Prostate gland (tissue), 2 donors: ENCODE results near the gene OR3A2. TPM values are rescaled to one million over a fixed set of nuclear protein-coding genes. Genes with fewer than 3 reads are reported as not detected.
"Not testable (repeated sequence)": the region's sequence is repeated elsewhere in the genome, so short reads cannot be mapped to it uniquely, and the experiment has no call there.

ENCODE experiments used
- DNase-seq: peaks from one replicate; pipeline ENCODE4 v3.0.0-alpha.2; 2019; ENCODE audit warnings: low spot score
- H3K27ac ChIP-seq, 2 donors: fragments of 200-600 bp; sonication (generic); 2 replicates each; pipeline ENCODE4 v1.5.1; 2017 to 2019
- H3K27me3 ChIP-seq: fragments of 200-600 bp; sonication (generic); replicated peaks from 2 replicates; pipeline ENCODE4 v1.5.1; 2019; ENCODE audit not compliant: insufficient read depth
- H3K36me3 ChIP-seq, 2 donors: fragments of 200-600 bp; sonication (generic); 1 replicate in 1 of 2; 2 replicates in 1 of 2; pipeline versions ENCODE4 v1.5.1 to v1.8.1; 2017 to 2019
- H3K4me1 ChIP-seq: fragments of 200-600 bp; sonication (generic); replicated peaks from 2 replicates; pipeline ENCODE4 v1.5.1; 2019
- H3K4me3 ChIP-seq, 2 donors: fragments of 200-600 bp; sonication (generic); 2 replicates each; pipeline ENCODE4 v1.5.1; 2017 to 2019
- H3K9me3 ChIP-seq: fragments of 200-600 bp; sonication (generic); 2 replicates; pipeline ENCODE4 v1.5.1; 2017
- POLR2A ChIP-seq: fragments of 450-650 bp; IDR thresholded peaks from one replicate; pipeline ENCODE4 v1.6.1; 2016; ENCODE audit warnings: antibody characterized with exemption, mild to moderate bottlenecking
- POLR2AphosphoS5 ChIP-seq: sonication (generic); formaldehyde crosslinking; IDR thresholded peaks from one replicate; pipeline ENCODE4 v1.6.1; 2017; ENCODE audit warnings: antibody characterized with exemption
- WGBS: methylation state at CpG from one replicate; pipeline ENCODE4 v1.1.5; 2018; 5-methylcytosine and 5-hydroxymethylcytosine counted together
- intact Hi-C: fragments of 100-400 bp; cut with DNase I; formaldehyde crosslinking; loops from one replicate; pipeline ENCODE4 v1.14.2; 2022
- total RNA-seq, 2 donors: library from RNA; depleted of rRNA; stranded (reverse); fragments of >200 nt; gene quantifications; one replicate each; pipeline ENCODE4 v1.1.0, GENCODE V29; 2016
- TF ChIP-seq, protein P1 (sequence below), 4 experiments: fragments of 200-600 bp in 2 of 4; fragments of 450-650 bp in 2 of 4; sonication (generic) in 2 of 4; IDR thresholded peaks; 1 replicate in 3 of 4; 2 replicates in 1 of 4; pipeline ENCODE4 v1.5.1; 2016 to 2019; ENCODE audit warnings: antibody characterized with exemption in 4 of 4, mild to moderate bottlenecking in 2 of 4, moderate library complexity in 2 of 4

The OR3A2 gene
- total RNA-seq, 2 donors from 2014 or later, result 7.9 TPM; not detected in 1

DNA sequence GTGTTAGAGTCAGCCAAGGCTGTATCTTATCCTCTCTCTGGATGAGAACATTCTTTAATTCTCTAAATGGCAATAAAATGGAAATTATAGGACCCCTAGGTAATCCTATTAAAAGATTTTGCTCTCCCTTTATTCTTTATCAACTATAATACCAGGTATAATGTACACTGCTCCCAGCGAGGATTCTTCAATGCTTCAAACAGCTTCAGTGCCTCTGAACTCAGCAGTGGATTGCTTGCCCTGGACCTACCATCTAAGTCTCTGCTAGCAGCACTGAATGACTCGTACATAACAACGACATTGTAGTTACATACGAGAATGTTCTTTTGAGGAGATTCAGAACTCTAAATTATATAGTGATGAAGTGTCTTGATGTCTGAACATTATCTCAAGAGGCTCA, 3.7 kb upstream of the OR3A2 start:
- DNase-seq, result no peak
- intact Hi-C loops, result no loop called here
- 73% methylated on average over 4 of the region's 4 CpGs for whole genome bisulfite sequencing

DNA sequence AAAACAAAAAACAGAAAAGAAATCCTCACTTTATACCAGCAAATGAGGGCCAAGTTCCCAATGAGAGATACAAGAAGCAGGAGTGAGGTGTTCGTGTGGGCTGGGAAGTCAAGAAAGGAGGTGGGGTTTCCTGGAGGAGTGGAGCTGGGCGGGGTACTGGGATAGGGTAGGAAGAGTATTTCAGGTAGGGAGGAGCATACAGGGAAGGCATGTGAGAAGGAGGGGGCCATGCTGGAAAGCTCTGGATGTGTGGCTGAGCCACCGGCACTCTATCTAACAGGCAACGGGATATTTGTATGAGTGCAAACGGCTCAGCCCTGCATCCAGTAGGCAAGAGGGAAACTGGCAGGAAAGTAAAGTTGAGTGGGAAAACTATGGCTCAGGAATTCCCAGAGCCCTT, 4.2 kb downstream of the OR3A2 start:
- intact Hi-C loops, result no loop called here
- TF ChIP-seq POLR2AphosphoS5 (no peak), POLR2A (no peak)
- TF ChIP-seq, protein P1, sequence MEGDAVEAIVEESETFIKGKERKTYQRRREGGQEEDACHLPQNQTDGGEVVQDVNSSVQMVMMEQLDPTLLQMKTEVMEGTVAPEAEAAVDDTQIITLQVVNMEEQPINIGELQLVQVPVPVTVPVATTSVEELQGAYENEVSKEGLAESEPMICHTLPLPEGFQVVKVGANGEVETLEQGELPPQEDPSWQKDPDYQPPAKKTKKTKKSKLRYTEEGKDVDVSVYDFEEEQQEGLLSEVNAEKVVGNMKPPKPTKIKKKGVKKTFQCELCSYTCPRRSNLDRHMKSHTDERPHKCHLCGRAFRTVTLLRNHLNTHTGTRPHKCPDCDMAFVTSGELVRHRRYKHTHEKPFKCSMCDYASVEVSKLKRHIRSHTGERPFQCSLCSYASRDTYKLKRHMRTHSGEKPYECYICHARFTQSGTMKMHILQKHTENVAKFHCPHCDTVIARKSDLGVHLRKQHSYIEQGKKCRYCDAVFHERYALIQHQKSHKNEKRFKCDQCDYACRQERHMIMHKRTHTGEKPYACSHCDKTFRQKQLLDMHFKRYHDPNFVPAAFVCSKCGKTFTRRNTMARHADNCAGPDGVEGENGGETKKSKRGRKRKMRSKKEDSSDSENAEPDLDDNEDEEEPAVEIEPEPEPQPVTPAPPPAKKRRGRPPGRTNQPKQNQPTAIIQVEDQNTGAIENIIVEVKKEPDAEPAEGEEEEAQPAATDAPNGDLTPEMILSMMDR (IDR thresholded peaks at IDR 0.05), result no peak
- Histone ChIP-seq H3K4me3 (no peak overlapping the region), H3K36me3 (no peaks in the 10 kb centered on the region), H3K27me3 (no peaks in the 10 kb centered on the region), H3K27ac (no peak overlapping the region), H3K4me1 (no peaks in the 10 kb centered on the region), H3K9me3 (no peaks in the 10 kb centered on the region)
- no peak for DNase-seq
- 75% methylated on average over 5 of the region's 5 CpGs for WGBS

More for the DNA sequence above, 3.7 kb upstream of the OR3A2 start:
- Histone ChIP-seq H3K36me3 (no peaks in the 10 kb centered on the region), H3K9me3 (no peaks in the 10 kb centered on the region), H3K4me3 (no peak overlapping the region), H3K4me1 (no peaks in the 10 kb centered on the region), H3K27me3 (no peaks in the 10 kb centered on the region), H3K27ac (no peak overlapping the region)
- TF ChIP-seq POLR2A, result no peak
- TF ChIP-seq, protein P1 (IDR thresholded peaks at IDR 0.05), result no peak
- TF ChIP-seq POLR2AphosphoS5, result no peak

DNA sequence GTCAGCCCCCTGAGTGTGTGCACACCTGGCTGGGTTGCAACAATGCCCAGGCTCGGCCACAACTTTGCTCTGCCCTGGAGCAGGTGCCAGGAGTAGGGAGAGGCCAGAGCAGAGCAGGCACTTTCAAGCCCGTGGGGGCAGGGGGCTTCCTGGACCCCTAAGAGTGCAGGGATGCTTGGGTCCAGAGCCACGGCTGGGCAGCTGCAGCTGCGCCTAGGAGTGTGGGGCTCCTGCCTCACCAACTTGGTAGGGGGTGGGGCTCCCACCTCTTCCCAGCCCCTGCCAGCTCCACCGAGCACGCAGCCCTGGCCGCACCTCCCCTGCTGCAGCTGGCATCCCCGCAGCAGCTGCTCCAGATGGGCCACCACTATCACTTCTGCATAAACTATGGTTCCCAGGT, 7.8 kb downstream of the OR3A2 start:
- 68% methylated on average over 8 of the region's 8 CpGs for WGBS
- no peaks in the 10 kb centered on the region for H3K27me3 ChIP-seq
- intact Hi-C loops, result no loop called here
- H3K27ac ChIP-seq, result no peak overlapping the region
- H3K36me3 ChIP-seq, result no peaks in the 10 kb centered on the region
- TF ChIP-seq, protein P1 (IDR thresholded peaks at IDR 0.05), result no peak
- TF ChIP-seq POLR2A, result no peak
- TF ChIP-seq POLR2AphosphoS5, result no peak
- H3K4me3 ChIP-seq, result no peak overlapping the region
- H3K4me1 ChIP-seq, result no peaks in the 10 kb centered on the region
- DNase-seq, result no peak
- no peaks in the 10 kb centered on the region for H3K9me3 ChIP-seq

DNA sequence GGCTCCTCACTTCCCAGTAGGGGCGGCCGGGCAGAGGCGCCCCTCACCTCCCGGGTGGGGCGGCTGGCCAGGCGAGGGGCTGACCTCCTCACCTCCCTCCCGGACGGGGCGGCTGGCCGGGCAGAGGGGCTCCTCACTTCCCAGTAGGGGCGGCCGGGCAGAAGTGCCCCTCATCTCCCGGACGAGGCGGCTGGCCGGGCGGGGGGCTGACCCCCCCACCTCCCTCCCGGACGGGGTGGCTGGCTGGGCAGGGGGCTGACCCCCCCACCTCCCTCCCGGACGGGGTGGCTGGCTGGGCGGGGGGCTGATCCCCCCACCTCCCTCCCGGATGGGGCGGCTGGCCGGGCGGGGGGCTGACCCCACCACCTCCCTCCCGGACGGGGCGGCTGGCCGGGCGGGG, 14.9 kb downstream of the OR3A2 start:
- WGBS, result 95% methylated on average over 17 of the region's 31 CpGs
- intact Hi-C loops, H3K4me3 ChIP-seq: not testable (repeated sequence)

DNA sequence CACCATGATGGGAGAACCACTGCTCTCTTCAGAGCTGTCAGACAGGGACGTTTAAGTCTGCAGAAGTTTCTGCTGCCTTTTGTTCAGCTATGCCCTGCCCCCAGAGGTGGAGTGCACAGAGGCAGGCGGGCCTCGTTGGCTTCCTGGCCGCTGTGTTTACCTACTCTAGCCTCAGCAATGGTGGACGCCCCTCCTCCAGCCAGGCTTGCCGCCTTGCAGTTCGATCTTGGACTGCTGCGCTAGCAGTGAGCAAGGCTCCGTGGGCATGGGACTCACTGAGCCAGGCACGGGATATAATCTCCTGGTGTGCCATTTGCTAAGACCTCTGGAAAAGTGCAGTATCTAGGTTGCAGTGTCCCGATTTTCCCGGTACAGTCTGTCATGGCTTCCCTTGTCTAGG, 43.3 kb downstream of the OR3A2 start:
- H3K27me3 ChIP-seq, H3K4me3 ChIP-seq, DNase-seq, intact Hi-C loops, H3K4me1 ChIP-seq, H3K27ac ChIP-seq, H3K9me3 ChIP-seq, H3K36me3 ChIP-seq: not testable (repeated sequence)
- 82% methylated on average over 12 of the region's 12 CpGs for WGBS

More for the DNA sequence above, 14.9 kb downstream of the OR3A2 start:
- H3K4me1 ChIP-seq, H3K9me3 ChIP-seq, DNase-seq, H3K27ac ChIP-seq, H3K27me3 ChIP-seq, H3K36me3 ChIP-seq: not testable (repeated sequence)

DNA sequence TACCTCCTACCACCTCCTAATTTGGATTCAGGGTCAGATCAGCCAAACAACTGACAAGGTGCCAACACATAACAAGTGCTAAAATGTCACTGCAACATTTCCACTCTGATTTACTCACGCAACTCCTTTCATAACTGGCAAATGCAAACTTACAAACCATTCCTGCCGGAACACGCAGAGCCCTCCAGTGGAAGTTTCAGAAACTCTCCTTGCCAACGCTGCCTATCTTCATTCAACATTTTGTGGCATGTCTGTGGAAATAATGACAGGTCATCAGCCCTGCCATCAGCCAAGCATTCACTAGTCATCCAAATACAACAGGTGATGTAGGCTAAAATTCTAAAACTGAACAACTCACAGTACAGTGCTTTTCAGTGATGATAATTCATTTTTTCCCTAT, 50.2 kb downstream of the OR3A2 start:
- Histone ChIP-seq H3K27ac (no peak overlapping the region), H3K36me3 (no peaks in the 10 kb centered on the region), H3K27me3 (no peaks in the 10 kb centered on the region), H3K9me3 (no peaks in the 10 kb centered on the region), H3K4me1 (no peaks in the 10 kb centered on the region), H3K4me3 (no peak overlapping the region)
- intact Hi-C loops, result no loop called here
- TF ChIP-seq, protein P1 (IDR thresholded peaks at IDR 0.05), result peak in 1 of 4 experiments; percentile 30
- TF ChIP-seq POLR2AphosphoS5, result no peak
- WGBS, result 29% methylated on average over 4 of the region's 4 CpGs
- no peak for DNase-seq
